ENCODE results near the gene CTPS1.

Gene CTPS1

DNA sequence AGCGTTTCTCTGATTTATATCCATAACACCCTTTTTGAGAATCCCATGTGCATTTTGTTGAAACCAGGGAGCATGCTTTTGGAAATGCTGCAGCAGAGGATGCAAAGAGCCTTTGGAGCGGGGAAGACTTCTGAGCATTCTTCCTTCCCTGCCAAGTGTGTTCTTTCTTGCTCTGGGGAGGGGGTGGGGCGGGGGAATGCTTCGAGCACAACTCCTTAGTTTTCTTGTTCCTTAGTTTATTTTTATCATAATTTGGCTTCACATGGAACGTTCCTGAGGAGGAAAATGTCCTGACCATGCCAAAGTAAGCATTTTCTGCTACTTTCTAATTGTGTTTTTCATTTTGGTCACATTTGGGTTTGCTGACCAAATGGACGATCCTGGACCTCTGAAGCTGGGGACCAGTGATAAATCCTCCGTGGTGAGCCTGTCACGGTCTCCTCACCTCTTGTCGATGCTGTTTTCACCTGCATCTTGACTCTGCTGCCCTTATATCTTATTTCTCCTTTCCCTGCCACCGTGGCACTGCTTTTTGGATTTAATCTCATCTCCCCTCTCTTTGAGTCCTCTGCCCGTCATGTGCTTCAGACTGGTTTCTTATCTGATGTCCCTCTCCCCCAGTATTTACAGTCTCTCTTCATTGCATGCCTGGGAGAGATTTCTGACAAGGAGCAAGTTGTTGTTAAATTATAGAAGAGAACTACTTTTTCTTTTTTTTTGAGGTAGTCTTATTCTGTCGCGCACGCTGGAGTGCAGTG is 2.4 kb downstream of the CTPS1 start:
- no peak for TF ChIP-seq CTCF (IDR thresholded peaks at IDR 0.05; ENCODE audit: control extremely low read depth, extremely low read depth, low read depth, missing control alignments)
- ChIA-PET POLR2A (interaction anchor here (1.8 kb wide), 1 partner anchor 22 kb away, joined by 4 read pairs; no protein-coding TSS in a partner anchor), CTCF (no interaction called here)
- DNase-seq (ENCODE audit: extremely low spot score): no peak

- no peak for DNase-seq (ENCODE audit: extremely low spot score)
- ChIA-PET CTCF (interaction anchor here (1.1 kb wide), 1 partner anchor 21 kb away, joined by 4 read pairs; no protein-coding TSS in a partner anchor), POLR2A (interaction anchor here (1.8 kb wide), 1 partner anchor 21 kb away, joined by 4 read pairs; no protein-coding TSS in a partner anchor)
- no peak for TF ChIP-seq CTCF (IDR thresholded peaks at IDR 0.05; ENCODE audit: control extremely low read depth, extremely low read depth, low read depth, missing control alignments)
Measured at GRCh38 chr1:40982721-40983120, 3.2 kb downstream of the CTPS1 start.

GRCh38 chr1:40983286-40983685 is 3.8 kb downstream of the CTPS1 start:
- ChIA-PET POLR2A (interaction anchor here (1.8 kb wide), 1 partner anchor 20 kb away, joined by 4 read pairs; no protein-coding TSS in a partner anchor), CTCF (interaction anchor here (1.1 to 3.1 kb wide), 2 partner anchors 20 to 21 kb away, joined by 4 to 19 read pairs; no protein-coding TSS in a partner anchor)
- TF ChIP-seq CTCF (IDR thresholded peaks at IDR 0.05; ENCODE audit: control extremely low read depth, extremely low read depth, low read depth, missing control alignments): no peak
- no peak for DNase-seq (ENCODE audit: extremely low spot score)

DNA sequence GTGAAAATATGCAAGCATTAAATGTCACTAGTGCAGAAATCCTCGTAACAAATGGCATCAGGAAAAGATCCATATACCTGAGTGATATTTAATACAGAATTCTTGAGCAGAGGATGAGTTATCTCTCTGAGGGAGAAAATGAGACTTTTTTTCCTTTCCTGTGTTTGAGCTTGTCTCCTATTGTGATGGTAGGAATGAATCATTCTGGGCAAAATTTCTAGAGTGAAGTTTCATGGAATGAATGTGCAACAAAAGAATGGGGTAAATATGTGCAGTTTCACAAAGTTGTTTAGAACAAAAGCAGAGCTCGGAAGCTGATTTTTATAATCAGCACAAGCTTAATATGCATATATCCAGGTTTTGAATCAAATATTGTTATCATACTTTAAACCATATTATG is 4.6 kb downstream of the CTPS1 start:
- no peak for TF ChIP-seq CTCF (IDR thresholded peaks at IDR 0.05; ENCODE audit: control extremely low read depth, extremely low read depth, low read depth, missing control alignments)
- ChIA-PET CTCF (interaction anchor here (1.1 to 3.5 kb wide), 6 partner anchors 9 to 451 kb away, joined by 3 to 19 read pairs (median 6); no protein-coding TSS in a partner anchor), POLR2A (interaction anchor here (0.6 to 1.8 kb wide), 2 partner anchors 8 to 20 kb away, joined by 4 to 6 read pairs; no protein-coding TSS in a partner anchor)
- no peak for DNase-seq (ENCODE audit: extremely low spot score)

DNA sequence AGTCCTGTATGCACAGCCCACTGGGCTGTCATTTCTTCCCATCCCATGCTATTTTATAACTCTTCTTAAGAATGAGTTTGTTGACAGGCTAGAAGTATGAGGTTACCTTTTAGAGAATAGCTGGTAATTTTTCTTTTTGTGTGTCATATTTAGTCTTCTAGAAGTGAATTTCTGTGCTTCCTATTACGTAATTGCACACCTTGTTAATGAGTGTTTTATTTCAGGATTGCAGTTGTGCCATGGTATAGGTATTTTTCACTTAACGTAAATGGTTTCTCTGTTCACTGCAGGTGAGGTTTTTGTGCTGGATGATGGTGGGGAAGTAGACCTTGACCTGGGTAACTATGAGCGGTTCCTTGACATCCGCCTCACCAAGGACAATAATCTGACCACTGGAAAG is 5.0 kb downstream of the CTPS1 start:
- TF ChIP-seq CTCF (IDR thresholded peaks at IDR 0.05; ENCODE audit: control extremely low read depth, extremely low read depth, low read depth, missing control alignments): no peak
- ChIA-PET POLR2A (interaction anchor here (0.6 kb wide), 1 partner anchor 8 kb away, joined by 6 read pairs; no protein-coding TSS in a partner anchor), CTCF (interaction anchor here (1.1 to 3.5 kb wide), 6 partner anchors 10 to 452 kb away, joined by 3 to 19 read pairs (median 6); no protein-coding TSS in a partner anchor)
- DNase-seq (ENCODE audit: extremely low spot score): no peak

DNA sequence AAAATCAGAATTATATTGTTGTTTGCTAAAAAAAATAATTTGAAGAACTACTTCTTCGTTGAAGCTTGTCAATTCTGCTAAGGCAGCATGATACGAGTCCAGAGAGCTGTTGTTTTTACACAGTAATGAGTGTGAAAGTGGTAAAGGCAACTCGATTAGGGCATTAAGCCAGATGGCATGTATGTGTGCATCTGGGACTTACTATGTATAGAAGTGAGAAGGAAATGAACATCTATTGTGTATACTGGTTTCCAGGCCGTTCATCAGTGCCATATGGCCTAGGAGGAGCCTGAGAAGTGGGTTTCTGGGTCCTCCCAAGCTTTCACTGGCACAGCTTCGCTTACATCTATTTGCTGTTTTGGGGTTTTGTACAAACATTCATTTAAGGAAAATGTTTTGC is 5.7 kb downstream of the CTPS1 start:
- ChIA-PET CTCF (interaction anchor here (0.9 to 3.5 kb wide), 7 partner anchors 10 to 453 kb away, joined by 3 to 19 read pairs (median 4); no protein-coding TSS in a partner anchor), POLR2A (no interaction called here)
- no peak for TF ChIP-seq CTCF (IDR thresholded peaks at IDR 0.05; ENCODE audit: control extremely low read depth, extremely low read depth, low read depth, missing control alignments)
- no peak for DNase-seq (ENCODE audit: extremely low spot score)

Measured in GM10248 (cell line).